HepG2 (cell line): ENCODE measurements around the gene PIK3CB. TPM values are rescaled to one million over a fixed set of nuclear protein-coding genes. Genes with fewer than 3 reads are reported as not detected.

Experiments used
- CREB1 ChIP-seq, 2 experiments: fragments of 450-650 bp in 1 of 2; IDR thresholded peaks; 2 replicates each; pipeline ENCODE4 v1.6.1; 2016 to 2017; ENCODE audit warnings: control low read depth in 1 of 2, mild to moderate bottlenecking in 1 of 2, missing compliant biosample characterization in 1 of 2, missing genetic modification characterization in 1 of 2
- GATAD1 ChIP-seq: IDR thresholded peaks from 2 replicates; pipeline ENCODE4 v1.6.1; 2016; ENCODE audit warnings: missing genetic modification reagents, missing compliant biosample characterization
- GLMP ChIP-seq: sonication (generic); formaldehyde crosslinking; IDR thresholded peaks from 2 replicates; pipeline ENCODE4 v1.9.0; 2021; ENCODE audit warnings: missing genetic modification reagents, mild to moderate bottlenecking, borderline replicate concordance
- HNRNPUL1 ChIP-seq: fragments of 200-400 bp; formaldehyde crosslinking; IDR thresholded peaks from 2 replicates; pipeline ENCODE4 v1.6.1; 2017; ENCODE audit warnings: low read depth, mild to moderate bottlenecking, low read length, moderate library complexity
- IKZF5 ChIP-seq: IDR thresholded peaks from 2 replicates; pipeline ENCODE4 v1.6.1; 2018; ENCODE audit warnings: missing genetic modification reagents, mild to moderate bottlenecking, missing compliant biosample characterization
- KAT8 ChIP-seq: IDR thresholded peaks from 2 replicates; pipeline ENCODE4 v1.6.1; 2016; ENCODE audit warnings: missing genetic modification reagents, missing compliant biosample characterization
- NR1H2 ChIP-seq: sonication (generic); formaldehyde crosslinking; IDR thresholded peaks from 2 replicates; pipeline ENCODE4 v1.8.1; 2022; ENCODE audit warnings: low read depth, missing genetic modification reagents, borderline replicate concordance
- PAWR ChIP-seq: sonication (generic); formaldehyde crosslinking; IDR thresholded peaks from 2 replicates; pipeline ENCODE4 v1.4.0; 2020; ENCODE audit warnings: missing genetic modification reagents, mild to moderate bottlenecking, borderline replicate concordance
- PBX2 ChIP-seq: IDR thresholded peaks from 2 replicates; pipeline ENCODE4 v1.6.1; 2016; ENCODE audit warnings: control low read depth
- PBX3 ChIP-seq: sonication (generic); formaldehyde crosslinking; IDR thresholded peaks from 2 replicates; pipeline ENCODE4 v1.8.1; 2023; ENCODE audit warnings: missing genetic modification reagents, inconsistent platforms, borderline replicate concordance
- PHF5A ChIP-seq: IDR thresholded peaks from one replicate; pipeline ENCODE4 v1.6.1; 2018; ENCODE audit warnings: low read depth, missing genetic modification reagents; ENCODE audit not compliant: unreplicated experiment
- SMAD3 ChIP-seq: sonication (generic); formaldehyde crosslinking; IDR thresholded peaks from 2 replicates; pipeline ENCODE4 v1.4.0; 2020; ENCODE audit warnings: missing genetic modification reagents
- SNAI1 ChIP-seq: sonication (generic); formaldehyde crosslinking; IDR thresholded peaks from 2 replicates; pipeline ENCODE4 v1.5.0; 2020; ENCODE audit warnings: mild to moderate bottlenecking, missing genetic modification reagents, borderline replicate concordance
- TBL1XR1 ChIP-seq: fragments of 150-350 bp; IDR thresholded peaks from 2 replicates; pipeline ENCODE4 v1.6.1; 2014; ENCODE audit warnings: borderline replicate concordance, low read length; ENCODE audit not compliant: partially characterized antibody
- TEAD3 ChIP-seq: optimal IDR thresholded peaks from 2 replicates; pipeline ENCODE3; 2016; ENCODE audit warnings: borderline replicate concordance
- ZBTB10 ChIP-seq: sonication (generic); formaldehyde crosslinking; IDR thresholded peaks from 2 replicates; pipeline ENCODE4 v1.4.0; 2020; ENCODE audit warnings: missing genetic modification reagents, borderline replicate concordance
- ZFP82 ChIP-seq: sonication (generic); formaldehyde crosslinking; IDR thresholded peaks from 2 replicates; pipeline ENCODE4 v1.5.1; 2020; ENCODE audit warnings: mild to moderate bottlenecking, missing genetic modification reagents, borderline replicate concordance
- ZNF143 ChIP-seq: sonication (generic); formaldehyde crosslinking; IDR thresholded peaks from 2 replicates; pipeline ENCODE4 v1.4.0; 2020; ENCODE audit warnings: missing genetic modification reagents
- ZNF256 ChIP-seq: sonication (generic); formaldehyde crosslinking; conservative IDR thresholded peaks from 2 replicates; pipeline ENCODE4 v1.4.0; 2020; ENCODE audit warnings: missing genetic modification reagents
- ZNF263 ChIP-seq: sonication (generic); formaldehyde crosslinking; IDR thresholded peaks from 2 replicates; pipeline ENCODE4 v1.4.0; 2020; ENCODE audit warnings: missing genetic modification reagents
- ZNF430 ChIP-seq: sonication (generic); formaldehyde crosslinking; IDR thresholded peaks from 2 replicates; pipeline ENCODE4 v1.9.0; 2021; ENCODE audit warnings: mild to moderate bottlenecking, missing genetic modification reagents
- ZNF530 ChIP-seq: sonication (generic); formaldehyde crosslinking; IDR thresholded peaks from 2 replicates; pipeline ENCODE4 v1.5.0; 2020; ENCODE audit warnings: low read depth, mild to moderate bottlenecking, missing genetic modification reagents
- ZNF781 ChIP-seq: sonication (generic); formaldehyde crosslinking; IDR thresholded peaks from 2 replicates; pipeline ENCODE4 v1.5.1; 2020; ENCODE audit warnings: borderline replicate concordance, mild to moderate bottlenecking, missing genetic modification reagents; ENCODE audit errors: not compliant biosample characterization
- ZSCAN9 ChIP-seq: IDR thresholded peaks from 2 replicates; pipeline ENCODE4 v1.6.1; 2016; ENCODE audit warnings: borderline replicate concordance
- polyA plus RNA-seq, 8 experiments: library from polyadenylated mRNA; depleted of rRNA in 3 of 8; stranded (reverse) in 7 of 8; unstranded in 1 of 8; fragments of >200 nt; fragmentation: Illumina TruSeq in 4 of 8; extraction: Trizol in 4 of 8; gene quantifications; 2 replicates each; pipeline versions ENCODE4 v1.2.1 to v1.2.3, GENCODE V29; 2011 to 2016; ENCODE audit warnings: low read depth in 4 of 8, missing spikeins in 1 of 8, mixed read lengths in 1 of 8; ENCODE audit not compliant: insufficient read depth in 1 of 8
- total RNA-seq, 5 experiments: library from RNA; depleted of rRNA; stranded (reverse); fragments of >200 nt; fragmentation: Illumina TruSeq; extraction: Trizol; gene quantifications; 2 replicates each; pipeline ENCODE4 v1.2.3, GENCODE V29; 2016; ENCODE audit warnings: low read depth in 1 of 5

Gene PIK3CB
- total and polyA plus RNA-seq, 2 of the 13 experiments (the other 11 are each of a cell fraction or from before 2014, with no cell fraction given): 6.6 to 18.7 TPM

- TF ChIP-seq PAWR (CRISPR knock-in tag) (no peak), ZNF256 (CRISPR knock-in tag) (no peak), CREB1 (IDR thresholded peaks at IDR 0.05) (no peak), CREB1 (CRISPR knock-in tag; IDR thresholded peaks at IDR 0.05) (no peak), PBX2 (CRISPR knock-in tag) (no peak), GATAD1 (CRISPR knock-in tag) (no peak), TEAD3 (no peak), HNRNPUL1 (no peak), KAT8 (CRISPR knock-in tag) (no peak), IKZF5 (CRISPR knock-in tag) (no peak), ZNF430 (no peak), GLMP (no peak), ZBTB10 (CRISPR knock-in tag) (0 out of 2 replicates have a peak, but pooled peaks have one; percentile 4), SMAD3 (CRISPR knock-in tag) (no peak; the same call in 1 of the 2 replicates), ZNF263 (no peak), NR1H2 (CRISPR knock-in tag) (no peak), ZSCAN9 (CRISPR knock-in tag) (no peak; the same call in 1 of the 2 replicates), ZNF781 (CRISPR knock-in tag) (no peak), PHF5A (CRISPR knock-in tag) (no peak), SNAI1 (CRISPR knock-in tag) (no peak), PBX3 (CRISPR knock-in tag) (no peak), ZNF143 (CRISPR knock-in tag) (no peak), TBL1XR1 (no peak), ZNF530 (CRISPR knock-in tag) (no peak), ZFP82 (CRISPR knock-in tag) (no peak)
These were observed 27.8 kb upstream of the PIK3CB start (continued) for GRCh38 chr3:138862531-138862923.
